DMS53 (cell line): ENCODE data around the gene AK6.

Source experiments
- DNase-seq: peaks from one replicate; lab custom pipeline; 2025; lab: John Stamatoyannopoulos, UW

AK6 gene

GRCh38 chr5:69335341-69335935 is 33.9 kb downstream of the AK6 start:
- DNase-seq = peak; percentile 11

- peak; percentile 95 for DNase-seq
Measured at GRCh38 chr5:69334793-69335268, 34.5 kb downstream of the AK6 start.

GRCh38 chr5:69333668-69334315 is 35.5 kb downstream of the AK6 start:
- peak; percentile 28 for DNase-seq

GRCh38 chr5:69331528-69332445 is 37.5 kb downstream of the AK6 start:
- DNase-seq = peak; percentile 65

GRCh38 chr5:69329905-69330489 is 39.3 kb downstream of the AK6 start:
- DNase-seq = peak; percentile 34

- no peak for DNase-seq
Measured at GRCh38 chr5:69326365-69326764, 43.0 kb downstream of the AK6 start.

GRCh38 chr5:69317391-69317790 is 51.9 kb downstream of the AK6 start:
- DNase-seq = no peak

GRCh38 chr5:69315972-69316371 is 53.3 kb downstream of the AK6 start:
- no peak for DNase-seq

- DNase-seq = no peak
Measured at GRCh38 chr5:69313428-69313827, 55.9 kb downstream of the AK6 start.

GRCh38 chr5:69312459-69313160 is 56.7 kb downstream of the AK6 start:
- DNase-seq = no peak

GRCh38 chr5:69309380-69309779 is 59.9 kb downstream of the AK6 start:
- no peak for DNase-seq

- DNase-seq = no peak
Measured at GRCh38 chr5:69308046-69308553, 61.2 kb downstream of the AK6 start.

GRCh38 chr5:69305512-69305911 is 63.8 kb downstream of the AK6 start:
- DNase-seq = no peak
